HG03558 (cell line): ENCODE data around the gene PLSCR4.
"Not testable (repeated sequence)": the region's sequence is repeated elsewhere in the genome, so short reads cannot be mapped to it uniquely, and the experiment has no call there.

Source experiments
- ATAC-seq: cut with Tn5 transposase; IDR thresholded peaks from one replicate; pipeline ENCODE4 v1.9.1; 2021; ENCODE audit warnings: moderate number of reproducible peaks; ENCODE audit not compliant: unreplicated experiment; ENCODE audit errors: extremely low read depth

Gene PLSCR4

DNA sequence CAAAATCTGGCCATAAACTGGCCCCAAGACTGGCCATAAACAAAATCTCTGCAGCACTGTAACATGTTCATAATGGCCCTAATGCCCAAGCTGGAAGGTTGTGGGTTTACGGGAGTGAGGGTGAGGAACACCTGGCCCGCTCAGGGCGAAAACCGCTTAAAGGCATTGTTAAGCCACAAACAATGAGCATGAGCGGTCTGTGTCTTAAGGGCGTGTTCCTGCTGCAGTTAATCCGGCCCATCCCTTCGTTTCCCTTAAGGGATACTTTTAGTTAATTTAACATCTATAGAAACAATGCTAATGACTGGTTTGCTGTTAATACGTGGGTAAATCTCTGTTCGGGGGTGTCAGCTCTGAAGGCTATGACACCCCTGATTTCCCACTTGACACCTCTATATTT, 1.5 kb upstream of the PLSCR4 start:
- not testable (repeated sequence) for ATAC-seq

DNA sequence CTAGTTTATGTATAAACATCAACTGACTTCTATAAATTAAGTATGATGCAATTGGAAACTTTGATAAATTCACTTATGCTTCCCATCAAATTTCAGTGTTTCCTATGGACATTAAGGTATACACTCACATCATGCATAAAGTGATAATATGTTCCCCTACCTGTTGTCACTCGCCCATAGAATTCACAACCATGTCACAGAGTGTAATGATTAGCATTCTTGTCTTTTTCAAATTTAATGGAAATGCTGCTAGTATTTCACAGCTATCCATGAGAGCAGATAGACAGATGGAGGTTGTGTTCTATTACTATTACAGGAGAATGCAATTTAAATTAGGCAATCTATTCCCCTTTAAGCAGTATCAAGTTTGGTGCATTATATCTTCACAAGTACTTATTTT, 984 bp downstream of the PLSCR4 start:
- ATAC-seq: no peak

DNA sequence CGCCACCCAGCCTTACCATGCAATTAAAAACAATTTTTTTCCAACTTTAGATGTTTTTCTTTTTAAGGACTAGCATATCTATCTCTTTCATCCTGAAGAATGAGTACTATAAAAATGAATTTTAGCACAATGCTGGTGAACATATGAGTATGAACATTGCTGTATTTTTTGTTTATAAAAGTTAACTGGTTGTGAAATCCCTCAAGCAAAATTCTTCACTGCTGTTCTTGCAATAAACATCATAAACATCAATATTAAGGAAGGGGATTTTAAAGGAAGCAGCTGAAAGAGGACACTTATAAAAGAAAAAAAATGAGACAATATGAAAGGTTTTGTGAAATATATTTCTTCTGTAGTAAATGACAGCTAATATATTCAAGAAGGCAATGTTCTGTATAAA, 3.0 kb downstream of the PLSCR4 start:
- ATAC-seq: no peak

DNA sequence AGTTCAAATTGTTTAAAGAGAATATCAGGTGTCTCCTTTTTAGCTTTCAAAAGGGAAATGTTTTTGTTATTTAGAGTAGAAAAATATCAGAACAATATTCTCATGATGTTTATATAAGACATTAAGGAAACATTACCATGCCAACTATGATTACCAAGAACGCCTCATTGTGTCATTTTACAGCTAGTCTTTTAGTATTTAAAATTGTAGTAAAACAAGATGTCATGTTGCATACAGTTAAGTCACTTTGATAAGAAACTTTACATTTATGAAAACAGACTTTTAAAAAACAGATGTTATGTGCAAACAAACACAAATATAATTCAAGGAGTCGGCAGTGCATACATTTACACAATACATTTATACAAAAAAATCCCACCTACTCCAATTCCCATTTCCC, 4.4 kb downstream of the PLSCR4 start:
- ATAC-seq: no peak

DNA sequence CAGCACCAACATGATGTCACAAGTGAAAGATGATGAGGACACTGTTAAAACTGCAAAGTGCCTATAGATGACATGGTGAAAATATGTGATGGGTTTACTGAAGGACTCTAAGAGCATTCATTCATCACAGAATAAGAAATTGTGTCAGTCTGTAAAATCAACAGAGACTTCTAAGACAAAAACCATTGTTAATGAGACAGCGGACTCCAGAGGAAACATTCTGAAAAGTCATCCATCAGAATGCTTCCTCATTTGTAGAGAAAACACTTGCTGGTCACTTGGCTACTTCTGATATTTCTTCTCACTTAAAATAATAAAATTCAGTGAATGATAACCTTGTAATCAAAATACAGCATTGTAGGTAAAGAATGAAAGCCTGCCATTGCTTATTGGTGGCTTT, 7.3 kb downstream of the PLSCR4 start:
- ATAC-seq: no peak

DNA sequence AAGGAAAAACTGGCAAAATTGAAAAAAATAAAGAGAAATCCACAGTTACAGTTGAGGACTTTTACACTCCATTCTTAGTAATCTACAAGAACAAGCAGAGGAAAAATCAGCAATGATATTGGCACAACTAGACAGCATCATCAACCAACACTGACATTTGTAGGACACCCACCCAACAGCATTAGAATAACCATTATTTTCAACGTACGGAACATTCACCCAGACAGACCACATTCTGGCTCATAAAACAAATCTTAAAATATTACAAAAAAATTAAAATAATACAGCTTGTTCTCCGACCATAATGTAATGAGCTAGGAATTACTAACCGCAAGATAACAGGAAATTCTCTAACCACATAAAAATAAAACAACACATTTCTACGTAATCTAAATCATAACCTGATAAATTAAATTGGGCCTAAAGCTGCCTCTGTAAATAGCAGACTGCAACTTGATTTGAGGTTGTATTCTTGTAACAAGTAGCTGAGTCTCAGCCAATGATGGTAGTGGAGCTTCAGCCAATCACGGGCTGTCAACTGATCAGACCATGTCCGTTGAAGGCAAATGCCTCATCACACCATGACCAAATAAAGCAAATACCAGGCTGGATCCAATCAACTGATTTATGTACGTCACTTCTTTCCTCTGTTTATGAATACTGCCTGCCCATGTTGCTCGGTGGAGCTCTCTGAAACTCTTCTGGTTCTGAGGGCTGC, 9.2 kb downstream of the PLSCR4 start:
- no peak for ATAC-seq

DNA sequence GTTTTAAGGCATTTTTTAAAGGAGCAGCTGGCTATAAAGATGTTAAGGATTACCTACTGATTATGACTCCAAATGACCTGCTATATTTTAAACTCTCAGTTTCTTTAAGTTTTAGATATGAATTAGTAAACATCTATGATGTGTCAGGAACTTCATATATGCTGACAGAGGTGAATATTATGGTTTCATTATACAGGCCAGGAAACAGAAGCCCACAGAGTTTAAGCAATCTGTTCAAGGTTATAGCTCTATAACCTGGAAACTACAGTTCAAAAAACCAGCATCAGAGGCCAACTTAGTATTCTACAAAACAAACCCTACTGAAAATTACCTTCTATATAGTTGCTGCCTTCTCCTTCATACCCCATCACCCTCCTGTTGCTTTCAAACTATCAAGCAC, 17.4 kb downstream of the PLSCR4 start:
- ATAC-seq: no peak

DNA sequence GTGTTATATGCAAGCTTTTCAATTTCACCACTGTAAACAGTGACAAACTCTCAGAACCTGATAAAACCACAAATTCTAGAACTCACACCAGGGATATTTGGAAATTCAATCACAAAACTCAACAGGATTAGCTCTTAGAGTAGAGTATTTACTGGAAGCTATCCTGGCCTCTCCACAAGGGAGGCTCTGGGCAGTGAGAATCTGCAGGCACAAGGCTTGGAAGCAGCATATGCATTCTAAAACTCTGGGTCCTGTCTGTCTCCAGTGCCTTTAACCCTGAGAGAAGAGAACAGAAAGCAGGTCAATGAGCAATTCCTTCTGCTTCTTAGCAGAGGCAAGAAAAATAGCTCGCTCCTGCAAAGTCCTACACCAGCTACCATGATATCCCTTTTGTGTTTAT, 23.4 kb downstream of the PLSCR4 start:
- no peak for ATAC-seq

DNA sequence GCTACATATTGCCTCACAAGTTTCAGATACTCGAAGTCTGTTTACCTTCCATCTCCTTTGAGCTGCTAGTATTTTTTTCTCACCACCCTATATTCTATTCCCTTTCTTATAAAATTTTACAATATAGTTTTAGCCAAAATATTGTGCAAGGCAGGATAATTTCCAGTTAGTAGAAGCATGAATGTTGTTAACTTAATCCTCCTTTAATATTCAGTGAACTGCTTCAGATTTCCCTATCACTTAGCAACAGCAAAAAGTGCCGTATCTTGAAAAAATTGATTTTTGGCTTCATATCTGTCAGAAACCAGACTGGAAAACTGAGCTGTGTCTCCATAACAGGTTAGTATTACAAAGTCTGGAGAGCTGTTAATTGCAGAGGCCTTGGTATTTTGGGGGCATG, 24.0 kb downstream of the PLSCR4 start:
- no peak for ATAC-seq

DNA sequence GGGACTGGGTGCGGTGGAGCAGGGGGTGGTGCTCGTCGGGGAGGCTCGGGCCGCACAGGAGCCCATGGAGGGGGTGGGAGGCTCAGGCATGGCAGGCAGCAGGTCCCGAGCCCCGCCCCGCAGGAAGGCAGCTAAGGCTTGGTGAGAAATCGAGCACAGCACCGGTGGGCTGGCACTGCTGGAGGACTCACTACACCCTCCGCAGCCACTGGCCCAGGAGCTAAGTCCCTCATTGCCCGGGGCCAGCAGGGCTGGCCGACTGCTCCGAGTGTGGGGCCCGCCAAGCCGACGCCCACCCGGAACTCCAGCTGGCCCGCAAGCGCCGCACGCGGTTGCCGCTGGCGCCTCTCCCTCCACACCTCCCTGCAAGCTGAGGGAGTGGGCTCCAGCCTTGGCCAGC, 25.4 kb downstream of the PLSCR4 start:
- ATAC-seq: not testable (repeated sequence)

DNA sequence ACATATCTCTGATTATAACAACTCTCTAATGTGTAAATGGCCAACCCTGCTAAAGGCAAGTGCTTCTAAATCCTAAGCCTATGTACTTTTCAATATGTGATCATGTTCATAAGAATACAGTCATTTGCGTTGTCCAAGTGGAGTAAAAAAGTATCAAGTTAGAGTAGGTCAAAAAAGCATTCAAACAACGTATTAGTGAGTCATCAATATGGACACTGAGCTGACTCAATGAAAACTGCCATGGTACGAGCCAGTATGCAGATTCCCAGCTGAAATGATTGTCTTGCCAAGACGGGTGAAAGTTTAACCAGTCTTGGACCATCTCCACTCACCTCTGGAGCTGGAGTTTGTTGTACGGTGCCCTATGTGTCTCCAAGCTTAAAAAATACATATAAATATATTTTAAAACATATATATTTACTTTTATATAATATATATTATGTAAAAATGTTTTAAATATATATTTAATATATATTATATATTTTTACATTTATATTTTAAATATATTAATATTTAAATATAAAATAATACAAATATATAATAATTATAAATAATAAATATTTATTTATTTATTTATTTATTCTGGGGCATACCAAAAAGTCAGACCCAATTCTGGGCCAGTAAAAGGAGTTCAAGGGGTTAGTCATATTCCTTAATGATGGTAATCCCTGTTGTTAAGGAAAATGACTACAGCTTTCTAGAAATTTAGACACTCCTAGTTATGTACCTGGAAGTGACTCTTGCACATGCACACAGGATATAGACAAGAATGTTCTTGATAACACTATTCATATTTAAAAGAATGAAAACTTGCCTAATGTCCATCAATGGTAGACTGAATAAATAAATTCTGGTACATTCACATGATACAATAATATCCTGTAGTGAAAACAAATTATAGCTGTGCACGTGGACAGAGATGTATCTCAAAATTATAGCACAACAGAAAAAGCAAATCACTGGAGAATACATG, 27.2 kb downstream of the PLSCR4 start:
- ATAC-seq: no peak

DNA sequence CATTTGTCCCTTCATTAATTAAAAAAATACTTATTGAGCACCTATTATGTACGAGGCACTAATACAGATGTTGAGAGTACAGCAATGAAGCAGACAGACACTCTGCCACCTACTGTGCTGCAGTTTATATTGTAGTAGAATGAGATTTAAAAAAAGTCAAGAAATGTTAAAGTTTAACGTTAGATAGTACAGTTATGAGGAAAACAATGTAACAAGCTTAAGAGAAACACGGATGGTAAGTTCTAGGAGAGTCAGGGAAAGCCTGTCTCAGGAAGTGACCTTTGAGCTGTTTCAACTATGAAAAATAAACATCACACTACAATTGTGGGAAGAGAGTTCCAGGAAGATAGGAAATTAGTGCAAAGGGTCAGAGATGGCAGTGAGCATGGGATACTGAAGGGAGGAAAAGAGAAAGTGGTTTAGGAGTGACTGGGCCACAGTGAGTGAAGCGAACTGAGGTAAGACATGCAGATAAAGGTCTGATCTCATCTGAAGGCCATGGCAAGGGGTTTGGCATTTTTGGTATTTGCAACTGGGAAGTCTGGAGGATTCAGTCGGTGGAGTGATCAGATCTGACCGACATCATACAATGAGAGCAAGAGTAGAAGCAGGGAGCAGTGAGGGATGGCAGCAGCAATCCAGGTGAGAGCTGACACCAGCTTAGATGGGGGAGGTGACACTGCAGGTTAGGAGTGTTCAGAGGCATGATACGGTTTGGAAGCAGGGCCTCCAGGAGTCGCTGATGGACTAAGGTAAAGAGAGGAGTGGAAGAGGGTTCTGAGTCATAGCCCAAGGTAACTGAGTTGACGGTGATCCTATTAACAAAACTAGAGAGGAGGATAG, 28.5 kb downstream of the PLSCR4 start:
- ATAC-seq: no peak

DNA sequence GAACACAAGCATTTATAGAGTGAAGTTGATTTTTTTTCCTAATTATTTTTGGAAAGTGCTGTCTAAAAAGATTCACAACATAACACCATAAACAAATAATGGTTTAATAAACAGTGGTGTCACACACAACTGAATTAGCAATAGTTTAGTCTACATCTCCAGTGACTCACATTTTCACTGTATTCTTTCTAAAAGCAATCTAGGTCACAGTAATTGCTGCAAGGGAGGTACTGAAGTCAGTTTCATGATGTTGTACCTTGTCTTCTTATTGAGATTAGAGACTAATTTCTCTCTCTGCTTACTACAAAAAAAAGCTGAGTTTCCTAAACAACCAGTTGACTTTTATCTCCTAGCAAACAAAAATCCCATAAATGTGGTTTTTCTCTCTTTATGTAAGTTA, 29.6 kb downstream of the PLSCR4 start:
- ATAC-seq: no peak

DNA sequence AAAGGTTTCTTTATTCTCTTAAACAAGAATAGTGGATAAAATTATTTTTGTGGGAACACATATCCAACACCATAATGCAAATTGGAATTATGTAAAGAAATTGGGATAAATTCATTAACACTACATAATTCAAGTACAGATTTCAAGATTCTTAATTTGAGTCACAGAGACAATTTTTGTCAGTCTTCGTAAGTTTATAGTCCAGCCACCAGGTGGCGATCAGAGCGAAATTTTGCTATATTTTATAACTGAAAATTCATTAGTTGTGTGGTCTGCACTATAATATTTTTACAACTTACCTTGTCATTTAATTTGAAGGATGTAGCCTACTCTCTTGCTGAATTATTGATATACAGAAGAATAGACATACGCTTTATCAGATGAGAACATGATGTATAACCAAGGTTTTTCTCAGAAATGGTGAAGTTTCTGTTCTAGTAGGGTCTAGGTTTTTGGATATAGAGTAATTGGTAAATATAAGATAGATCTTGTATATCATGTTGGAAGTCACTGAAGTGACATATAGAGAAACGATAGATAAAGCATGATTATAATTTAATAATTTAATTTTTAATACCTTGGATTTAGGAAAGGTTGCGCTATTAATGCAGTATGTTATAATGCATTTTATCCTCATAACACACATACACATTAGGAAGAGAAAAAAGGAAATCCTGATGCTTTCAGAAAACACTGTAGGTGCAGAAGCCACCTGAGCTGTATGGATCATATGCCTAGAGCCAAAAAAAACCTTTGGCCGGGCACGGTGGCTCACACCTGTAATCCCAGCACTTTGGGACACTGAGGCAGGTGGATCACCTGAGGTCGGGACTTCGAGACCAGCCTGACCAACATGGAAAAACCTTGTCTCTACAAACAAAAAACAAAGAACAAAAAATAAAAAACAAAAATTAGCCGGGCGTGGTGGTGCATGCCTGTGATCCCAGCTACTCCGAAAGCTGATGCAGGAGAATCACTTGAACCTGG, 31.7 kb downstream of the PLSCR4 start:
- peak; percentile 54 for ATAC-seq

DNA sequence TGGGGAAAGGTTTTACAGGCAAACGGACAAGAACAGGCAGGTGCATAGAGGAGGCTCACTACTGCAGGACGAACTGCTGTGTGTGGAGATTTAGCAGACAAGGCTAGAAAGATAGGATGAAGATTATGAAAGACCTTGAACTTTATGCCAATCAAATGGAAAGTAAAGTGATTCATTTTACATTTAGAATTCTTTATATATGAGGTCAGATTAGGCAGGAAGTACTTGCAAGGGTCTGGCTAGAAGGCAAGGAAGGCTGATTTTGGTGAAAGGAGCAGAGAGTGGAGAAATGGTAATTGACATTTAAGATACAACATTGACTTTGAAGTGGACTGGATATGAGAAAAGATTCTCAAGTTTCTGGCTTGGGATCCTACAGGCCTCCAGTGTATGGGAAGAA, 33.6 kb downstream of the PLSCR4 start:
- no peak for ATAC-seq

DNA sequence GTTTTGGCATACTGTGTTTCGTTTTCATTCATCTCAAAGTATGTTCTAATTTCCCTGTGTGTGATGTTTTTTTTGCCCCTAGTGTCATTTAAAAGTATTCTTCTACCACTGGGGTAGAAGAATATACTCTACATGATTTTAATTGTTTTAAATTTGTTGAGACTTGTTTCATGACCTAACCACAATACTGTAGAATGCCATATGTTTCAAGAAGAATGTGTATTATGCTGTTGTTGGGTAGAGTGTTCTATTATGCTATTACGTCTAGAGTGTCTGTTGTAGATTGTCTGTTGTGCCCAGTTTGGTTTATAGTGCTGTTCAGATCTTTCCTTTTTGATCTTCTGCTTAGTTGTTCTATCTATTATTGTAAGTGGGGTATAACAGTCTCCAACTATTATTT, 36.4 kb downstream of the PLSCR4 start:
- ATAC-seq: no peak

DNA sequence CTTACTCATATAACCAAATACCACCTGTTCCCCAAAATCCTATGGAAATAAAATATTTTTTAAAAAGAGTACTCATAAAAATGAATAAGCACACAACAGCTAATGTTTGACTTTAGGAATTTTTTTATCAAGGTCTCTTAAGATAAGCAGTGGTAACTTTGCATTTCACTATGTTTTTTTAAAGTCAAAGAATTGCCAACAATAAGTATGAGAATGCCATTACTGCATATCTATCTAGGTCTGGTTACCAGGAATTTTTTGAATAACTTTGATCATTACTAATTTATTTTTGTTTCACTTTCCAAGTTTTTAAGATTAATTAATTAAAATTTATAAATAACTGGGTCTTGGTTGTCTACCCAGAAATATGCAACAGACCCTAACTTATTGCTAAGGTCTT, 41.5 kb downstream of the PLSCR4 start:
- ATAC-seq: no peak

DNA sequence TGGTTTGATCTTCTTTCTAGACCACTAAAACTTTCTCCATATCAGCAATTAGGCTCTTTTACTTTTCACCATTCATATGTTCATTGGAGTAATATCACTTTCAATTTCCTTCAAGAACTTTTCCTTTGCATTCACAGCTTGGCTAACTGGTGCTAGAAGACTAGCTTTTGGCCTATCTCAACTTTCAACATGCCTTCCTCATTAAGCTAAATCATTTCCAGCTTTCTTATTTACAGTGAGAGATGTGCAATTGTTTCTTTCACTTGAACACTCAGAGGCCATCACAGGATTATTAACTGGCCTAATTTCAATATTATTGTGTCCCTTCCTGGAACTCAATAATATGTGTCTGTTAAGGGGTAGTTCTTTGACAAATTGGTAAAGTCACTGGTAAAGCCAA, 47.1 kb downstream of the PLSCR4 start:
- no peak for ATAC-seq

DNA sequence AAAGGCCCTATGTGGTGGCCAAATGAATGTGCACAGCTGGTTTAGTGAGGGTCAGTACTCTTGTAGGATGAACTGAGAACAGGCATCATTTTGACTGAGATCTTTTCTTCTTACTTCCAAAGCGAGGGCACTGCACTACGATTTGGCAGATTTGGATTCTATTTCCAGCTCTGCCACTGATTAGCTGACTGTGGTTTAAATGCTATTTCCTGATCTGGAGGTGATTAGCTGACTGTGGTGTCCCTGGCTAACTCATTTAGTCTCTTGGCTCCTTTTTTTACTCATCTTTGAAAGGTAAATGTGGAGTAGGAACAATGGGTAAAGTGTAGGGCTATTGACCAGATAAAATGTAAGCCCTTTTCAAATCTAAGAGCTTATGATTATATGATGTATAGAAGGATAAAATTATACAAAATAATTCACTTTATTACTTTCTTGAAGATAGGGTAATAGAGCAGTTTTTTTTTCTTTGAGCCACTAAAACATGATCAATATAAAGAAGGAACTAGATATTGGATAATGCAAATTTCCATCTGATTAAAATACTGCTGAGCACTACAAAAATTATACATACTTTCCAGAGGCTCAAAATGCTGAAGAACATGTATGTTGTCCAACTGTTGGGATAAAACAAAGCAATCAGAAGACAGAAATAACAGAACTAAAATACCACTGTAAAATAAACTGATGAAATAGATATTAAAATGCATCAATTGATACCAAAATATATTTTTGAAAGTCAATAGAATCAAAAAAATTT, 50.3 kb downstream of the PLSCR4 start:
- ATAC-seq: no peak
